HCT116 (cell line): ENCODE data around the gene SLC25A12.
"Not testable (repeated sequence)": the region's sequence is repeated elsewhere in the genome, so short reads cannot be mapped to it uniquely, and the experiment has no call there.

ENCODE experiments used
- POLR2AphosphoS5 ChIP-seq: IDR thresholded peaks from 2 replicates; pipeline ENCODE4 v1.6.1; 2011; ENCODE audit warnings: mild to moderate bottlenecking, low read depth, low read length, moderate library complexity
- TCF7L2 ChIP-seq: IDR thresholded peaks from 2 replicates; pipeline ENCODE4 v1.7.0; 2011; ENCODE audit warnings: borderline replicate concordance, inconsistent platforms; ENCODE audit not compliant: insufficient read depth, insufficient read length; ENCODE audit errors: extremely low read depth
- ZNF274 ChIP-seq: fragments of 200-500 bp; sonication (Bioruptor generic); IDR thresholded peaks from 2 replicates; pipeline ENCODE4 v1.6.1; 2014; ENCODE audit warnings: mild to moderate bottlenecking, low read depth, low read length, inconsistent platforms
- TF ChIP-seq, protein P1 (sequence below), 3 experiments: fragments of 200-600 bp in 1 of 3; sonication (generic) in 1 of 3; IDR thresholded peaks in 2 of 3; conservative IDR thresholded peaks in 1 of 3; 2 replicates each; pipeline ENCODE4 v1.5.1; 2012 to 2017; ENCODE audit warnings: low read depth in 2 of 3, low read length in 2 of 3, antibody characterized with exemption in 1 of 3, borderline replicate concordance in 1 of 3, control low read depth in 1 of 3, mild to moderate bottlenecking in 1 of 3, mixed read lengths in 1 of 3, mixed run types in 1 of 3, moderate library complexity in 1 of 3; ENCODE audit not compliant: insufficient read depth in 1 of 3

DNA sequence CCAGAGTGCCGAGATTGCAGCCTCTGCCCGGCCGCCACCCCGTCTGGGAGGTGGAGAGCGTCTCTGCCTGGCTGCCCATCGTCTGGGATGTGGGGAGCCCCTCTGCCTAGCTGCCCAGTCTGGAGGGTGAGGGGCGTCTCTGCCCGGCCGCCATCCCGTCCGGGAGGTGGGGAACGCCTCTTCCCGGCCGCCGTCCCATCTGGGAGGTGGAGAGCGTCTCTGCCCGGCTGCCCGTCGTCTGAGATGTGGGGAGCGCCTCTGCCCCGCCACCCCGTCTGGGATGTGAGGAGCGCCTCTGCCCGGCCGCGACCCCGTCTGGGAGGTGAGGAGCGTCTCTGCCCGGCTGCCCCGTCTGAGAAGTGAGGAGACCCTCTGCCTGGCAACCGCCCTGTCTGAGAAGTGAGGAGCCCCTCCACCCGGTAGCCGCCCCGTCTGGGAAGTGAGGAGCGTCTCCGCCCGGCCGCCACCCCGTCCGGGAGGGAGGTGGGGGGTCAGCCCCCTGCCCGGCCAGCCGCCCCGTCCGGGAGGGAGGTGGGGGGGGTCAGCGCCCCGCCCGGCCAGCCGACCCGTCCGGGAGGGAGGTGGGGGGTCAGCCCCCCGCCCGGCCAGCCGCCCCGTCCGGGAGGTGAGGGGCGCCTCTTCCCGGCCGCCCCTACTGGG is 5.7 kb upstream of the SLC25A12 start:
- TF ChIP-seq ZNF274, TCF7L2, POLR2AphosphoS5: not testable (repeated sequence)
- TF ChIP-seq, protein P1, sequence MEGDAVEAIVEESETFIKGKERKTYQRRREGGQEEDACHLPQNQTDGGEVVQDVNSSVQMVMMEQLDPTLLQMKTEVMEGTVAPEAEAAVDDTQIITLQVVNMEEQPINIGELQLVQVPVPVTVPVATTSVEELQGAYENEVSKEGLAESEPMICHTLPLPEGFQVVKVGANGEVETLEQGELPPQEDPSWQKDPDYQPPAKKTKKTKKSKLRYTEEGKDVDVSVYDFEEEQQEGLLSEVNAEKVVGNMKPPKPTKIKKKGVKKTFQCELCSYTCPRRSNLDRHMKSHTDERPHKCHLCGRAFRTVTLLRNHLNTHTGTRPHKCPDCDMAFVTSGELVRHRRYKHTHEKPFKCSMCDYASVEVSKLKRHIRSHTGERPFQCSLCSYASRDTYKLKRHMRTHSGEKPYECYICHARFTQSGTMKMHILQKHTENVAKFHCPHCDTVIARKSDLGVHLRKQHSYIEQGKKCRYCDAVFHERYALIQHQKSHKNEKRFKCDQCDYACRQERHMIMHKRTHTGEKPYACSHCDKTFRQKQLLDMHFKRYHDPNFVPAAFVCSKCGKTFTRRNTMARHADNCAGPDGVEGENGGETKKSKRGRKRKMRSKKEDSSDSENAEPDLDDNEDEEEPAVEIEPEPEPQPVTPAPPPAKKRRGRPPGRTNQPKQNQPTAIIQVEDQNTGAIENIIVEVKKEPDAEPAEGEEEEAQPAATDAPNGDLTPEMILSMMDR (IDR thresholded peaks at IDR 0.05 in 2 of 3, conservative IDR thresholded peaks at IDR 0.05 in 1 of 3; ENCODE audit: borderline replicate concordance in 1 of 3, insufficient read depth in 1 of 3, low read depth in 2 of 3, low read length in 2 of 3), result not testable (repeated sequence)
